ENCODE results near the gene CDKN2B-AS1.
"Not testable (repeated sequence)": the region's sequence is repeated elsewhere in the genome, so short reads cannot be mapped to it uniquely, and the experiment has no call there.

Gene CDKN2B-AS1

GRCh38 chr9:22055090-22055489, 60.5 kb downstream of the CDKN2B-AS1 start:
- Histone ChIP-seq H3K27ac (ENCODE audit: low read length) (no peak overlapping the region), H3K79me2 (ENCODE audit: low read length) (no peaks in the 10 kb centered on the region), H3K36me3 (replicated peaks; ENCODE audit: low read depth, low read length) (no peaks in the 10 kb centered on the region), H3K27me3 (ENCODE audit: low read depth, low read length) (no peaks in the 10 kb centered on the region), H3K9ac (ENCODE audit: low read length) (no peak overlapping the region), H3K9me3 (ENCODE audit: insufficient read depth, low read length) (no peaks in the 10 kb centered on the region), H3K4me2 (ENCODE audit: low read length) (no peak overlapping the region), H3K4me1 (ENCODE audit: low read length) (no peaks in the 10 kb centered on the region), H4K20me1 (ENCODE audit: insufficient read depth, low read length) (no peaks in the 10 kb centered on the region), H2AFZ (ENCODE audit: low read depth, low read length) (no peak overlapping the region), H3K4me3 (ENCODE audit: low read length) (no peak overlapping the region)
- TF ChIP-seq CTCF (IDR thresholded peaks at IDR 0.05; ENCODE audit: low read depth, low read length) = no peak
- no peak for TF ChIP-seq EZH2phosphoT487 (IDR thresholded peaks at IDR 0.05; ENCODE audit: low read depth)

GRCh38 chr9:22056402-22056801, 61.8 kb downstream of the CDKN2B-AS1 start:
- Histone ChIP-seq H3K9ac (ENCODE audit: low read length) (no peak overlapping the region), H3K36me3 (replicated peaks; ENCODE audit: low read depth, low read length) (no peaks in the 10 kb centered on the region), H2AFZ (ENCODE audit: low read depth, low read length) (no peak overlapping the region), H3K27me3 (ENCODE audit: low read depth, low read length) (no peaks in the 10 kb centered on the region), H3K4me3 (ENCODE audit: low read length) (no peak overlapping the region), H3K4me2 (ENCODE audit: low read length) (no peak overlapping the region), H3K79me2 (ENCODE audit: low read length) (no peaks in the 10 kb centered on the region), H3K9me3 (ENCODE audit: insufficient read depth, low read length) (no peaks in the 10 kb centered on the region), H4K20me1 (ENCODE audit: insufficient read depth, low read length) (no peaks in the 10 kb centered on the region), H3K27ac (ENCODE audit: low read length) (no peak overlapping the region), H3K4me1 (ENCODE audit: low read length) (no peaks in the 10 kb centered on the region)
- no peak for TF ChIP-seq EZH2phosphoT487 (IDR thresholded peaks at IDR 0.05; ENCODE audit: low read depth)
- TF ChIP-seq CTCF (IDR thresholded peaks at IDR 0.05; ENCODE audit: low read depth, low read length) = no peak

GRCh38 chr9:22057972-22058371, 63.4 kb downstream of the CDKN2B-AS1 start:
- H3K36me3 ChIP-seq (replicated peaks; ENCODE audit: low read depth, low read length); H3K27me3 ChIP-seq (ENCODE audit: low read depth, low read length); H3K9ac ChIP-seq (ENCODE audit: low read length); H2AFZ ChIP-seq (ENCODE audit: low read depth, low read length); H3K4me3 ChIP-seq (ENCODE audit: low read length); H3K27ac ChIP-seq (ENCODE audit: low read length); H3K4me1 ChIP-seq (ENCODE audit: low read length); H3K4me2 ChIP-seq (ENCODE audit: low read length); H3K79me2 ChIP-seq (ENCODE audit: low read length); H4K20me1 ChIP-seq (ENCODE audit: insufficient read depth, low read length); H3K9me3 ChIP-seq (ENCODE audit: insufficient read depth, low read length): not testable (repeated sequence)

- Histone ChIP-seq H2AFZ (ENCODE audit: low read depth, low read length) (no peak overlapping the region), H3K9ac (ENCODE audit: low read length) (no peak overlapping the region), H3K4me2 (ENCODE audit: low read length) (no peak overlapping the region), H3K79me2 (ENCODE audit: low read length) (no peaks in the 10 kb centered on the region), H3K4me1 (ENCODE audit: low read length) (no peaks in the 10 kb centered on the region), H3K9me3 (ENCODE audit: insufficient read depth, low read length) (no peaks in the 10 kb centered on the region), H3K36me3 (replicated peaks; ENCODE audit: low read depth, low read length) (no peaks in the 10 kb centered on the region), H3K4me3 (ENCODE audit: low read length) (no peak overlapping the region), H3K27ac (ENCODE audit: low read length) (no peak overlapping the region), H3K27me3 (ENCODE audit: low read depth, low read length) (no peaks in the 10 kb centered on the region), H4K20me1 (ENCODE audit: insufficient read depth, low read length) (no peaks in the 10 kb centered on the region)
- no peak for TF ChIP-seq CTCF (IDR thresholded peaks at IDR 0.05; ENCODE audit: low read depth, low read length)
- TF ChIP-seq EZH2phosphoT487 (IDR thresholded peaks at IDR 0.05; ENCODE audit: low read depth) = no peak
These were observed 66.3 kb downstream of the CDKN2B-AS1 start for GRCh38 chr9:22060831-22061383.

- no peak overlapping the region for H2AFZ ChIP-seq (ENCODE audit: low read depth, low read length)
- H3K79me2 ChIP-seq (ENCODE audit: low read length) = no peaks in the 10 kb centered on the region
- H4K20me1 ChIP-seq (ENCODE audit: insufficient read depth, low read length) = no peaks in the 10 kb centered on the region
- H3K27ac ChIP-seq (ENCODE audit: low read length) = no peak overlapping the region
- H3K4me3 ChIP-seq (ENCODE audit: low read length) = no peak overlapping the region
- H3K4me1 ChIP-seq (ENCODE audit: low read length) = no peaks in the 10 kb centered on the region
- no peaks in the 10 kb centered on the region for H3K27me3 ChIP-seq (ENCODE audit: low read depth, low read length)
- TF ChIP-seq EZH2phosphoT487 (IDR thresholded peaks at IDR 0.05; ENCODE audit: low read depth) (no peak), CTCF (IDR thresholded peaks at IDR 0.05; ENCODE audit: low read depth, low read length) (no peak)
- H3K4me2 ChIP-seq (ENCODE audit: low read length) = no peak overlapping the region
- no peaks in the 10 kb centered on the region for H3K36me3 ChIP-seq (replicated peaks; ENCODE audit: low read depth, low read length)
- H3K9me3 ChIP-seq (ENCODE audit: insufficient read depth, low read length) = no peaks in the 10 kb centered on the region
- H3K9ac ChIP-seq (ENCODE audit: low read length) = no peak overlapping the region
These were observed 70.4 kb downstream of the CDKN2B-AS1 start for GRCh38 chr9:22064957-22065356.
